Endothelial cell of umbilical vein (primary cell): ENCODE data around the gene TLN1. TPM values are rescaled to one million over a fixed set of nuclear protein-coding genes. Genes with fewer than 3 reads are reported as not detected.

Source experiments
- BruUV-seq: library from RNA; stranded (reverse); fragments of 400-500 nt; replicated peaks from 2 replicates; lab custom pipeline; 2021; lab: Mats Ljungman, UMichigan
- CTCF ChIA-PET: fragments of 300-600, 350-600 bp; sonication (Branson Sonifier 250); formaldehyde crosslinking; loops from one replicate; lab custom pipeline; 2021; ENCODE audit warnings: antibody characterized with exemption, inconsistent platforms; lab: Charles Lee
- POLR2A ChIA-PET: fragments of 300-600, 350-600 bp; sonication (Branson Sonifier 250); formaldehyde crosslinking; loops from one replicate; lab custom pipeline; 2021; ENCODE audit warnings: antibody characterized with exemption, inconsistent platforms; lab: Charles Lee
- DNase-seq: peaks from one replicate; pipeline ENCODE4 v3.0.0-alpha.2; 2011; ENCODE audit warnings: low read depth, low spot score
- FAIRE-seq: peaks from 2 replicates; lab custom pipeline; 2011; peaks lifted over from hg19 to GRCh38; lab: Jason Lieb, UNC
- H2AFZ ChIP-seq: 2 replicates; pipeline ENCODE4 v1.6.0; 2012; ENCODE audit warnings: low read depth, low read length, control low read depth, inconsistent platforms
- H3K27ac ChIP-seq: 2 replicates; pipeline ENCODE4 v1.5.1; 2011; ENCODE audit warnings: low read depth, mild to moderate bottlenecking, control low read depth, low read length, moderate library complexity; ENCODE audit not compliant: insufficient read depth
- H3K27me3 ChIP-seq, 2 experiments: 2 replicates each; pipeline versions ENCODE4 v1.6.0 to v1.6.1; 2011; ENCODE audit warnings: low read length in 2 of 2, mixed read lengths in 1 of 2; ENCODE audit not compliant: control insufficient read depth in 2 of 2, insufficient read depth in 2 of 2
- H3K36me3 ChIP-seq, 2 experiments: 2 replicates in 1 of 2; 3 replicates in 1 of 2; pipeline ENCODE4 v1.5.1; 2011; ENCODE audit warnings: low read length in 2 of 2, mild to moderate bottlenecking in 1 of 2, moderate library complexity in 1 of 2; ENCODE audit not compliant: control insufficient read depth in 2 of 2, insufficient read depth in 2 of 2; ENCODE audit errors: extremely low read depth in 1 of 2
- H3K4me1 ChIP-seq: 3 replicates; pipeline ENCODE4 v1.5.1; 2011; ENCODE audit warnings: mild to moderate bottlenecking, low read length; ENCODE audit not compliant: control insufficient read depth, insufficient read depth; ENCODE audit errors: extremely low read depth
- H3K4me2 ChIP-seq: 2 replicates; pipeline ENCODE4 v1.6.1; 2011; ENCODE audit warnings: low read length, control low read depth, mixed read lengths; ENCODE audit not compliant: insufficient read depth
- H3K4me3 ChIP-seq, 3 experiments: fragments of 200-600 bp in 1 of 3; sonication (generic), shearing (Covaris generic) in 1 of 3; replicated peaks in 1 of 3; 2 replicates each; pipeline ENCODE4 v1.5.1; 2011 to 2016; ENCODE audit warnings: control low read depth in 3 of 3, low read length in 3 of 3, mild to moderate bottlenecking in 2 of 3, inconsistent platforms in 1 of 3, low read depth in 1 of 3, moderate library complexity in 1 of 3; ENCODE audit not compliant: insufficient read depth in 1 of 3
- H3K79me2 ChIP-seq: 2 replicates; pipeline ENCODE4 v1.6.0; 2012; ENCODE audit warnings: low read length, inconsistent platforms; ENCODE audit not compliant: control insufficient read depth, insufficient read depth
- H3K9ac ChIP-seq: replicated peaks from 2 replicates; pipeline ENCODE3; 2011; ENCODE audit warnings: low read length, control low read depth; ENCODE audit not compliant: insufficient read depth; ENCODE audit errors: extremely low read depth
- H3K9me1 ChIP-seq: replicated peaks from 3 replicates; pipeline ENCODE4 v1.6.0; 2011; ENCODE audit warnings: mild to moderate bottlenecking, low read length; ENCODE audit not compliant: control insufficient read depth, insufficient read depth; ENCODE audit errors: extremely low read depth
- H3K9me3 ChIP-seq: replicated peaks from 2 replicates; pipeline ENCODE4 v1.5.1; 2012; ENCODE audit warnings: low read length, inconsistent platforms; ENCODE audit not compliant: control insufficient read depth, insufficient read depth
- H4K20me1 ChIP-seq: replicated peaks from 2 replicates; pipeline ENCODE3; 2011; ENCODE audit warnings: mild to moderate bottlenecking, low read length; ENCODE audit not compliant: control insufficient read depth, insufficient read depth; ENCODE audit errors: extremely low read depth
- EZH2 ChIP-seq: IDR thresholded peaks from 2 replicates; pipeline ENCODE4 v1.6.1; 2012; ENCODE audit warnings: borderline replicate concordance, low read depth, mild to moderate bottlenecking, moderate library complexity, low read length, inconsistent platforms; ENCODE audit not compliant: severe bottlenecking
- FOS ChIP-seq: IDR thresholded peaks from 2 replicates; pipeline ENCODE4 v1.6.1; 2011; ENCODE audit warnings: mild to moderate bottlenecking, low read length, moderate library complexity, borderline replicate concordance; ENCODE audit not compliant: insufficient read depth
- GATA2 ChIP-seq: IDR thresholded peaks from 2 replicates; pipeline ENCODE4 v1.7.0; 2011; ENCODE audit warnings: low read depth, mild to moderate bottlenecking, moderate library complexity, mixed read lengths, low read length; ENCODE audit not compliant: insufficient read length, insufficient read depth
- JUN ChIP-seq: IDR thresholded peaks from 2 replicates; pipeline ENCODE4 v1.6.1; 2011; ENCODE audit warnings: borderline replicate concordance, low read depth; ENCODE audit not compliant: insufficient read length, insufficient read depth
- MYC ChIP-seq: IDR thresholded peaks from one replicate; pipeline ENCODE4 v1.6.1; 2011; ENCODE audit warnings: mild to moderate bottlenecking, low read depth, low read length
- POLR2A ChIP-seq: IDR thresholded peaks from 2 replicates; pipeline ENCODE4 v1.6.1; 2012; ENCODE audit warnings: low read depth, mild to moderate bottlenecking, control low read depth, low read length
- POLR2AphosphoS5 ChIP-seq: IDR thresholded peaks from 2 replicates; pipeline ENCODE4 v1.6.1; 2012; ENCODE audit warnings: low read depth, mild to moderate bottlenecking, control low read depth, low read length, moderate library complexity; ENCODE audit not compliant: insufficient read depth
- dilution Hi-C: fragments of 300-500 bp; cut with MboI; formaldehyde crosslinking; loops from one replicate; pipeline ENCODE4 v1.15.0; 2019; ENCODE audit warnings: low sequenced_read_pairs; ENCODE audit not compliant: extremely low pct_ligation_motif_present
- intact Hi-C: fragments of 100-400 bp; cut with micrococcal nuclease; formaldehyde crosslinking; loops from one replicate; pipeline ENCODE4 v1.10.0; 2022
- polyA plus RNA-seq, 4 experiments: library from polyadenylated mRNA; depleted of rRNA in 3 of 4; stranded (reverse) in 3 of 4; unstranded in 1 of 4; fragments of >200 nt; gene quantifications; 2 replicates each; pipeline versions ENCODE4 v1.2.1 to v1.2.3, GENCODE V29; 2011 to 2012; ENCODE audit warnings: missing spikeins in 1 of 4
- total RNA-seq: library from RNA; stranded (reverse); gene quantifications from 2 replicates; pipeline ENCODE4 v1.2.3, GENCODE V29; 2021
- TF ChIP-seq, protein P1 (sequence below), 2 donors: IDR thresholded peaks; 1 replicate in 1 of 2; 2 replicates in 1 of 2; pipeline ENCODE4 v1.5.1; 2011; ENCODE audit warnings: low read length in 2 of 2, mild to moderate bottlenecking in 2 of 2, moderate library complexity in 2 of 2, control low read depth in 1 of 2, inconsistent platforms in 1 of 2, low read depth in 1 of 2; ENCODE audit not compliant: insufficient read depth in 1 of 2; ENCODE audit errors: extremely low read depth in 1 of 2
- TF ChIP-seq, protein P2 (sequence below): IDR thresholded peaks from 2 replicates; pipeline ENCODE4 v1.6.1; 2011; ENCODE audit not compliant: insufficient read depth, insufficient read length

Gene TLN1
- total and polyA plus RNA-seq, 2 donors (not counting 3 experiments of a cell fraction or from before 2014, with no cell fraction given) = 120 to 450 TPM

DNA sequence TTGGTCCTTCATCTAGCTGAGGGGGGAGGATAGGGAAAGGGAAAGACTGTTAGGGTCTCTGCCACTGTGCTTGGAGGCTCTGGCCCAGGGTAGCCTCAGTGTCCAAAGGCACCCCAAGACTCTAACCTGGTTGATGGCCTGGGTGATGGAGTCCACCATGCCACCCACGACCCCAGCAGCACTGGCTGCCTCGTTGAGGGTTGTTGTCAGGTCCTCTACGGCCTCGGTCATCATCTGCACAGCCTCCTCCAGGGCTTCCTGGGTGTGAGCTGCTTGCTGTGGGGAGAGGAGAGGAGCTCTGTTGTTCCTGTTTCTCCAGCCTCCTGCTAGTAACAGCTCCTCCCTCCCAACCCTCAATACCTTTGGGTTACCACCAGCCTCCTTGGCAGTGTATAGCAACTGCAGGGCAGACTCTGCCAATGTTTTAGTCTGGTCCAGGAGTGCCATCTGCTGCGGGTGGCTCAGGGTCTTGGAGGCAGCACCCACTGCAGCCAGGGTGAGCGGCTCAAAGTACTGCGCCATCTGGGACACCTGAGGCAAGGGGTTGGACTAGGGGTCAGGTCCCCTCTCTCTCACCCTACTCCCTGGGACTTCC lies 26.1 kb downstream of the TLN1 start:
- H3K9ac ChIP-seq = no peak overlapping the region
- TF ChIP-seq EZH2 (no peak), POLR2A (no peak), MYC (no peak), JUN (no peak), GATA2 (no peak), FOS (no peak), POLR2AphosphoS5 (no peak)
- TF ChIP-seq, protein P1, sequence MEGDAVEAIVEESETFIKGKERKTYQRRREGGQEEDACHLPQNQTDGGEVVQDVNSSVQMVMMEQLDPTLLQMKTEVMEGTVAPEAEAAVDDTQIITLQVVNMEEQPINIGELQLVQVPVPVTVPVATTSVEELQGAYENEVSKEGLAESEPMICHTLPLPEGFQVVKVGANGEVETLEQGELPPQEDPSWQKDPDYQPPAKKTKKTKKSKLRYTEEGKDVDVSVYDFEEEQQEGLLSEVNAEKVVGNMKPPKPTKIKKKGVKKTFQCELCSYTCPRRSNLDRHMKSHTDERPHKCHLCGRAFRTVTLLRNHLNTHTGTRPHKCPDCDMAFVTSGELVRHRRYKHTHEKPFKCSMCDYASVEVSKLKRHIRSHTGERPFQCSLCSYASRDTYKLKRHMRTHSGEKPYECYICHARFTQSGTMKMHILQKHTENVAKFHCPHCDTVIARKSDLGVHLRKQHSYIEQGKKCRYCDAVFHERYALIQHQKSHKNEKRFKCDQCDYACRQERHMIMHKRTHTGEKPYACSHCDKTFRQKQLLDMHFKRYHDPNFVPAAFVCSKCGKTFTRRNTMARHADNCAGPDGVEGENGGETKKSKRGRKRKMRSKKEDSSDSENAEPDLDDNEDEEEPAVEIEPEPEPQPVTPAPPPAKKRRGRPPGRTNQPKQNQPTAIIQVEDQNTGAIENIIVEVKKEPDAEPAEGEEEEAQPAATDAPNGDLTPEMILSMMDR (IDR thresholded peaks at IDR 0.05; ENCODE audit: extremely low read depth in 1 of 2, insufficient read depth in 1 of 2, low read depth in 1 of 2, low read length in 2 of 2) = no peak
- TF ChIP-seq, protein P2, sequence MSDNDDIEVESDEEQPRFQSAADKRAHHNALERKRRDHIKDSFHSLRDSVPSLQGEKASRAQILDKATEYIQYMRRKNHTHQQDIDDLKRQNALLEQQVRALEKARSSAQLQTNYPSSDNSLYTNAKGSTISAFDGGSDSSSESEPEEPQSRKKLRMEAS = no peak
- H3K9me1 ChIP-seq = no peaks in the 10 kb centered on the region
- peaks cover 57 to 81% of the 10 kb centered on the region in 2 experiments for H3K36me3 ChIP-seq
- ChIA-PET CTCF (interaction anchor here (2.3 kb wide), 1 partner anchor 9 kb away, joined by 17 read pairs; no protein-coding TSS in a partner anchor), POLR2A (no interaction called here)
- dilution Hi-C loops = no loop called here
- intact Hi-C loops = no loop called here
- FAIRE-seq = no peak
- H3K27me3 ChIP-seq = no peaks in the 10 kb centered on the region
- H3K4me1 ChIP-seq = no peaks in the 10 kb centered on the region
- no peak for DNase-seq
- no peak overlapping the region for H3K4me2 ChIP-seq
- no peaks in the 10 kb centered on the region for H3K9me3 ChIP-seq
- no peaks in the 10 kb centered on the region for H3K79me2 ChIP-seq
- H2AFZ ChIP-seq = no peak overlapping the region
- TSS peak; percentile 65 for BruUV-seq
- no peak overlapping the region for H3K4me3 ChIP-seq
- H4K20me1 ChIP-seq = no peaks in the 10 kb centered on the region
- no peak overlapping the region for H3K27ac ChIP-seq
